Measurements from ENCODE around the gene CCL24.
"Not testable (repeated sequence)": the region's sequence is repeated elsewhere in the genome, so short reads cannot be mapped to it uniquely, and the experiment has no call there.

The CCL24 gene

GRCh38 chr7:75780647-75781273 is 32.8 kb downstream of the CCL24 start:
- not testable (repeated sequence) for DNase-seq (ENCODE audit: low spot score)

GRCh38 chr7:75779516-75779915 is 34.1 kb downstream of the CCL24 start:
- DNase-seq (ENCODE audit: low spot score), result not testable (repeated sequence)

GRCh38 chr7:75779035-75779434 is 34.6 kb downstream of the CCL24 start:
- DNase-seq (ENCODE audit: low spot score), result not testable (repeated sequence)

- DNase-seq (ENCODE audit: low spot score), result no peak
Observed at GRCh38 chr7:75776295-75776971, 37.2 kb downstream of the CCL24 start.

GRCh38 chr7:75773958-75774357 is 39.6 kb downstream of the CCL24 start:
- not testable (repeated sequence) for DNase-seq (ENCODE audit: low spot score)

- no peak for DNase-seq (ENCODE audit: low spot score)
Observed at GRCh38 chr7:75772081-75773077, 41.2 kb downstream of the CCL24 start, which contains the start of gene CCL26. CCL26 (minus strand) TSS chr7:75772211; CDS start chr7:75772176, 35 bp downstream.

- DNase-seq (ENCODE audit: low spot score), result no peak
Observed at GRCh38 chr7:75771224-75771623, 42.4 kb downstream of the CCL24 start.

GRCh38 chr7:75762350-75762917 is 51.2 kb downstream of the CCL24 start:
- DNase-seq (ENCODE audit: low spot score), result peak; percentile 58

GRCh38 chr7:75761801-75762200 is 51.8 kb downstream of the CCL24 start:
- DNase-seq (ENCODE audit: low spot score), result not testable (repeated sequence)

Data from kidney capillary endothelial cell (primary cell).